ENCODE data around the gene CCDC88C.

GRCh38 chr14:91235841-91236240 is 181.8 kb downstream of the CCDC88C start:
- TF ChIP-seq CTCF (IDR thresholded peaks at IDR 0.05) (no peak), POLR2A (IDR thresholded peaks at IDR 0.05) (no peak)
